Stimulated activated CD4-positive, alpha-beta T cell treated with anti-CD3 and anti-CD28 coated beads, Interleukin-2, amount 100 ng/mL, for 24 hours (primary cell): Measurements from ENCODE around the gene PHACTR2.
"Not testable (repeated sequence)": the region's sequence is repeated elsewhere in the genome, so short reads cannot be mapped to it uniquely, and the experiment has no call there.

Experiments
- DNase-seq, 2 donors: peaks; one replicate each; pipeline ENCODE4 v3.0.0-alpha.2; 2020

PHACTR2 gene

GRCh38 chr6:143699430-143699825 is 21.7 kb downstream of the PHACTR2 start:
- no peak for DNase-seq

GRCh38 chr6:143700684-143701348 is 23.1 kb downstream of the PHACTR2 start:
- no peak for DNase-seq

- DNase-seq: no peak
Measured at GRCh38 chr6:143701349-143702234, 23.8 kb downstream of the PHACTR2 start.

- DNase-seq: no peak
Measured at GRCh38 chr6:143705569-143705968, 27.8 kb downstream of the PHACTR2 start.

- no peak for DNase-seq
Measured at GRCh38 chr6:143707697-143708096, 29.9 kb downstream of the PHACTR2 start.

- DNase-seq: no peak
Measured at GRCh38 chr6:143708889-143709288, 31.1 kb downstream of the PHACTR2 start.

GRCh38 chr6:143711714-143712113 is 33.9 kb downstream of the PHACTR2 start:
- no peak for DNase-seq

GRCh38 chr6:143718472-143718871 is 40.7 kb downstream of the PHACTR2 start:
- no peak for DNase-seq

GRCh38 chr6:143721642-143722041 is 43.9 kb downstream of the PHACTR2 start:
- no peak for DNase-seq

- DNase-seq: no peak
Measured at GRCh38 chr6:143724876-143725275, 47.1 kb downstream of the PHACTR2 start.

GRCh38 chr6:143726015-143726647 is 48.4 kb downstream of the PHACTR2 start:
- no peak for DNase-seq

GRCh38 chr6:143727035-143727434 is 49.3 kb downstream of the PHACTR2 start:
- no peak for DNase-seq

GRCh38 chr6:143731789-143732188 is 54.0 kb downstream of the PHACTR2 start:
- DNase-seq: no peak

GRCh38 chr6:143732536-143732935 is 54.8 kb downstream of the PHACTR2 start:
- no peak for DNase-seq

- DNase-seq: no peak
Measured at GRCh38 chr6:143733510-143733909, 55.7 kb downstream of the PHACTR2 start.

- no peak for DNase-seq
Measured at GRCh38 chr6:143734641-143735063, 56.9 kb downstream of the PHACTR2 start.

GRCh38 chr6:143738072-143738690 is 60.4 kb downstream of the PHACTR2 start:
- DNase-seq: not testable (repeated sequence)

- no peak for DNase-seq
Measured at GRCh38 chr6:143739341-143739851, 61.6 kb downstream of the PHACTR2 start.

GRCh38 chr6:143740213-143740612 is 62.4 kb downstream of the PHACTR2 start:
- no peak for DNase-seq

GRCh38 chr6:143741480-143741879 is 63.7 kb downstream of the PHACTR2 start:
- no peak for DNase-seq

GRCh38 chr6:143742070-143742954 is 64.5 kb downstream of the PHACTR2 start:
- DNase-seq: no peak

GRCh38 chr6:143742955-143743255 is 65.1 kb downstream of the PHACTR2 start:
- no peak for DNase-seq
